ENCODE results near the gene NBEAL2. TPM values are rescaled to one million over a fixed set of nuclear protein-coding genes. Genes with fewer than 3 reads are reported as not detected.
A peak's percentile ranks its signal among the peaks of the same experiment; 100 is the strongest.

The NBEAL2 gene
- total and polyA plus RNA-seq, 10 donors: 44.0 to 271 (median 129) TPM

- H3K27ac ChIP-seq: no peak overlapping the region
- no peaks in the 10 kb centered on the region for H3K27me3 ChIP-seq (replicated peaks in 1 of 7)
- no peak overlapping the region for H3K4me3 ChIP-seq
- TF ChIP-seq POLR2A (IDR thresholded peaks at IDR 0.05) (no peak), CTCF (IDR thresholded peaks at IDR 0.05 in 8 of 11, conservative IDR thresholded peaks at IDR 0.05 in 3 of 11) (no peak), POLR2AphosphoS5 (IDR thresholded peaks at IDR 0.05) (no peak)
- H3K4me1 ChIP-seq: peaks cover 0 to 39% (median 10%) of the 10 kb centered on the region in 6 donors
- H3K9me3 ChIP-seq: no peaks in the 10 kb centered on the region
- peak; percentile 64 for DNase-seq
- intact Hi-C loops (cut with DNase I; ENCODE audit: low total_unique reads): no loop called here
- 88 to 100% (median 94%) methylated on average over 5 to 10 of the region's 10 CpGs for WGBS, 5 donors
- peaks cover 0 to 100% (median 98%) of the 10 kb centered on the region in 6 donors for H3K36me3 ChIP-seq
These were observed 23.6 kb downstream of the NBEAL2 start for GRCh38 chr3:47003056-47003410.

DNA sequence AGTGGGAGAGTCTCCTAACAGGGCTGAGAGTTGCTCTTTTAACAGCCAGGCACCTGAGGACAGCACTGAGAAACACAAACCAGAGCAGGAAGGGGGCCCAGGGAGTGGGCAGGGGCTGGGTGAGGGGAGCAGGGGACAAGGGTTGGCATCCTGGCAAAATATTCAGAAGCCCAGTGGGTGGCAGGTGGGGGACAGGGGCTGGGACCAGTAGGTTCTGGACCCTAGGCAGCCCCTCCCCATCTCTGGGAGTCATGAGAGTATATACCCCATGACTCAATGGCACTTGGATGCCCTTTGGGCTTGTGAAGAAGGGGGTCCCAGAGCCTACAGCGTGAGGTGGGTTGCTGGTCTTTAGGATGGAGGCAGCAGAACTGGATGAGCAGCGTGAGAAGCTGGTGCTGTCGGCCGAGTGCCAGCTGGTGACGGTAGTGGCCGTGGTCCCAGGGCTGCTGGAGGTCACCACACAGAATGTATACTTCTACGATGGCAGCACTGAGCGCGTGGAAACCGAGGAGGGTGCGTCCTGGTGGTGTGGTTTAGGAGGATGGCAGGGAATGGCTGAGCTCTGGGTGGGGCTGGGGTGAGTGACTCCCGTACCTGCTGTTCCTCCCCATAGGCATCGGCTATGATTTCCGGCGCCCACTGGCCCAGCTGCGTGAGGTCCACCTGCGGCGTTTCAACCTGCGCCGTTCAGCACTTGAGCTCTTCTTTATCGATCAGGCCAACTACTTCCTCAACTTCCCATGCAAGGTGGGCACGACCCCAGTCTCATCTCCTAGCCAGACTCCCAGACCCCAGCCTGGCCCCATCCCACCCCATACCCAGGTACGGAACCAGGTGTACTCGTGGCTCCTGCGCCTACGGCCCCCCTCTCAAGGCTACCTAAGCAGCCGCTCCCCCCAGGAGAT is 24.2 kb downstream of the NBEAL2 start:
- intact Hi-C loops (cut with DNase I; ENCODE audit: low total_unique reads): no loop called here
- H3K9me3 ChIP-seq: no peaks in the 10 kb centered on the region
- DNase-seq: peak; percentile 67

GRCh38 chr3:47004369-47005211 is 25.1 kb downstream of the NBEAL2 start:
- intact Hi-C loops (cut with DNase I; ENCODE audit: low total_unique reads): no loop called here
- H3K4me1 ChIP-seq: peaks cover 4 to 41% (median 11%) of the 10 kb centered on the region in 6 donors
- H3K36me3 ChIP-seq: peaks cover 0 to 100% (median 86%) of the 10 kb centered on the region in 6 donors
- DNase-seq: peak; percentile 73
- no peak overlapping the region for H3K27ac ChIP-seq
- no peaks in the 10 kb centered on the region for H3K9me3 ChIP-seq
- WGBS, 5 donors: 92 to 97% (median 95%) methylated on average over 5 to 17 of the region's 17 CpGs
- no peak overlapping the region for H3K4me3 ChIP-seq
- H3K27me3 ChIP-seq (replicated peaks in 1 of 7): no peaks in the 10 kb centered on the region
- TF ChIP-seq CTCF (IDR thresholded peaks at IDR 0.05 in 8 of 11, conservative IDR thresholded peaks at IDR 0.05 in 3 of 11): no peak
- no peak for TF ChIP-seq POLR2AphosphoS5 (IDR thresholded peaks at IDR 0.05)
- TF ChIP-seq POLR2A (IDR thresholded peaks at IDR 0.05): no peak

More for the DNA sequence above, 24.2 kb downstream of the NBEAL2 start:
- peaks cover 0 to 100% (median 95%) of the 10 kb centered on the region in 6 donors for H3K36me3 ChIP-seq
- WGBS, 5 donors: 95 to 97% (median 95%) methylated on average over 18 to 27 of the region's 27 CpGs
- no peaks in the 10 kb centered on the region for H3K27me3 ChIP-seq (replicated peaks in 1 of 7)
- H3K4me1 ChIP-seq: peaks cover 2 to 39% (median 7%) of the 10 kb centered on the region in 6 donors
- no peak overlapping the region for H3K27ac ChIP-seq
- TF ChIP-seq POLR2A (IDR thresholded peaks at IDR 0.05): no peak
- no peak for TF ChIP-seq CTCF (IDR thresholded peaks at IDR 0.05 in 8 of 11, conservative IDR thresholded peaks at IDR 0.05 in 3 of 11)
- TF ChIP-seq POLR2AphosphoS5 (IDR thresholded peaks at IDR 0.05): no peak
- no peak overlapping the region for H3K4me3 ChIP-seq

Measured in spleen (tissue), 11 donors.